Left lung (tissue), 10 donors: ENCODE measurements around the gene MLPH. TPM values are rescaled to one million over a fixed set of nuclear protein-coding genes. Genes with fewer than 3 reads are reported as not detected.

Experiments
- ATAC-seq: fragments of 200-7000 bp; cut with Tn5 transposase; one replicate; pipeline ENCODE4 v1.9.1; 2020; ENCODE audit warnings: moderate library complexity
- DNase-seq, 4 donors: peaks; one replicate each; pipeline ENCODE4 v3.0.0-alpha.2; 2013 to 2020
- H3K27ac ChIP-seq, 2 donors: fragments of 200-600 bp; sonication (generic) in 1 of 2; one replicate each; pipeline versions ENCODE4 v1.5.0 to v1.8.0; 2020 to 2021
- H3K27me3 ChIP-seq, 2 donors: fragments of 200-600 bp; sonication (generic) in 1 of 2; one replicate each; pipeline versions ENCODE4 v1.5.0 to v1.8.0; 2020 to 2021
- H3K36me3 ChIP-seq, 2 donors: fragments of 200-600 bp; sonication (generic) in 1 of 2; one replicate each; pipeline versions ENCODE4 v1.5.0 to v1.8.0; 2020 to 2021
- H3K4me1 ChIP-seq, 2 donors: fragments of 200-600 bp; one replicate each; pipeline ENCODE4 v1.8.0; 2021
- H3K4me3 ChIP-seq, 2 donors: fragments of 200-600 bp; sonication (generic) in 1 of 2; one replicate each; pipeline versions ENCODE4 v1.5.0 to v1.8.0; 2020 to 2021; ENCODE audit warnings: mild to moderate bottlenecking in 1 of 2
- H3K9me3 ChIP-seq, 2 donors: fragments of 200-600 bp; sonication (generic) in 1 of 2; one replicate each; pipeline versions ENCODE4 v1.5.0 to v1.8.0; 2020 to 2021
- intact Hi-C, 2 donors: fragments of 100-400 bp; cut with DNase I; formaldehyde crosslinking; loops; one replicate each; pipeline versions ENCODE4 v1.11.2 to v1.14.2; 2022
- polyA plus RNA-seq, 6 donors: library from polyadenylated mRNA; unstranded; fragments of 120-200 nt; gene quantifications; one replicate each; pipeline ENCODE4 v1.2.1, GENCODE V29; 2013; ENCODE audit not compliant: insufficient read length in 6 of 6
- total RNA-seq, 2 donors: library from RNA; stranded (reverse); fragmentation: NEBNext Ultra II Directional; extraction: Animal tissue kit (Norgen Biotek cat#: 25700); gene quantifications; one replicate each; pipeline ENCODE4 v1.2.1, GENCODE V29; 2021
- TF ChIP-seq, protein P1 (sequence below), 2 donors: fragments of 200-600 bp; sonication (generic) in 1 of 2; IDR thresholded peaks; one replicate each; pipeline versions ENCODE4 v1.5.0 to v1.8.0; 2021; ENCODE audit warnings: antibody characterized with exemption in 2 of 2
- donor health status: DM: no; HTN: yes; CAD: no.
- donor health status: DM: no; HTN: no; CAD: no.

The MLPH gene
- total and polyA plus RNA-seq, 8 donors: 1.9 to 296 (median 3.2) TPM

DNA sequence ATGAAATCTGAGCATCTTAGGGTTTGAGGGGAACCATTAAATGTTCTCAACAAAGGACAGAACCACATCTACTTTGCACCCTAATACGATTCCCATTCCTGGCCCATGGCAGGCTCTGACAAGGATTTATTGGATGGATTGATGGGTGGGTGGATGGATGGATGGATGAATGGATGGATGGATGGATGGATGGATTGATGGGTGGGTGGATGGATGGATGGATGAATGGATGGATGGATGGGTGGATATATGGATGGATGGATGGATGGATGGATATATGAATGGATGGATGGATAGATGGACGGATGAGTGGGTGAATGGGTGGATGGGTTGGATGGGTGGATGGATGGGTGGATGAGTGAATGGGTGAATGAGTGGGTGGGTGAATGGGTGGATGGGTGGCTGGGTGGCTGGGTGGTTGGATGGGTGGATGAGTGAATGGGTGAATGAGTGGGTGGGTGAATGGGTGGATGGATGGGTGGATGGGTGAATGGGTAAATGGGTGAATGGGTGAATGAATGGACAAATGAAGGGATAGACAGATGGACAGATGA lies 29.6 kb upstream of the MLPH start:
- Histone ChIP-seq H3K27ac (no peak overlapping the region), H3K36me3 (no peaks in the 10 kb centered on the region), H3K4me1 (no peaks in the 10 kb centered on the region), H3K4me3 (no peak overlapping the region), H3K27me3 (peaks cover 0 to 19% of the 10 kb centered on the region in 2 donors), H3K9me3 (no peaks in the 10 kb centered on the region)
- no peak for DNase-seq
- intact Hi-C loops: no loop called here
- ATAC-seq: no peak
- TF ChIP-seq, protein P1, sequence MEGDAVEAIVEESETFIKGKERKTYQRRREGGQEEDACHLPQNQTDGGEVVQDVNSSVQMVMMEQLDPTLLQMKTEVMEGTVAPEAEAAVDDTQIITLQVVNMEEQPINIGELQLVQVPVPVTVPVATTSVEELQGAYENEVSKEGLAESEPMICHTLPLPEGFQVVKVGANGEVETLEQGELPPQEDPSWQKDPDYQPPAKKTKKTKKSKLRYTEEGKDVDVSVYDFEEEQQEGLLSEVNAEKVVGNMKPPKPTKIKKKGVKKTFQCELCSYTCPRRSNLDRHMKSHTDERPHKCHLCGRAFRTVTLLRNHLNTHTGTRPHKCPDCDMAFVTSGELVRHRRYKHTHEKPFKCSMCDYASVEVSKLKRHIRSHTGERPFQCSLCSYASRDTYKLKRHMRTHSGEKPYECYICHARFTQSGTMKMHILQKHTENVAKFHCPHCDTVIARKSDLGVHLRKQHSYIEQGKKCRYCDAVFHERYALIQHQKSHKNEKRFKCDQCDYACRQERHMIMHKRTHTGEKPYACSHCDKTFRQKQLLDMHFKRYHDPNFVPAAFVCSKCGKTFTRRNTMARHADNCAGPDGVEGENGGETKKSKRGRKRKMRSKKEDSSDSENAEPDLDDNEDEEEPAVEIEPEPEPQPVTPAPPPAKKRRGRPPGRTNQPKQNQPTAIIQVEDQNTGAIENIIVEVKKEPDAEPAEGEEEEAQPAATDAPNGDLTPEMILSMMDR (IDR thresholded peaks at IDR 0.05): no peak

DNA sequence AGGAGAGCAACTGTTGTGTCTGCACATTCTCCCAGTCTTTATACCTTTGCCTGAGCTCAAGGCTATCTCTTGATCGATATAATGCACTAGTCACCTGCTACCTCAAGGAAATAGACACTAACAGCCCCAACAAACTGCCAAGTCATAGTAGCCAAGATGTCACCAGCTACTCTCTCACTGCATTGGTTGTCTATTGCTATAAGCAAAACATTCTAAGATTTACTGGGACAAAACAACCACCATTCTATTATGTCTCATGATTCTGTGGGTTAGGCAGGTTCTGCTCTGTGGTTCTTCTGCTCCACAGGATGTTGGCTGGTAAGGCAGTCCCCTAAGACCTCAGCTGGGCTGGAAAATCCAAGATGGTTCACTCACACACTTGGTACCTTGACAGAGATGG lies 28.5 kb upstream of the MLPH start:
- H3K4me3 ChIP-seq: no peak overlapping the region
- TF ChIP-seq, protein P1 (IDR thresholded peaks at IDR 0.05): no peak
- no peak overlapping the region for H3K27ac ChIP-seq
- intact Hi-C loops: no loop called here
- DNase-seq: no peak
- H3K36me3 ChIP-seq: no peaks in the 10 kb centered on the region
- ATAC-seq: no peak
- H3K4me1 ChIP-seq: no peaks in the 10 kb centered on the region
- peaks cover 0 to 9% of the 10 kb centered on the region in 2 donors for H3K27me3 ChIP-seq
- no peaks in the 10 kb centered on the region for H3K9me3 ChIP-seq

DNA sequence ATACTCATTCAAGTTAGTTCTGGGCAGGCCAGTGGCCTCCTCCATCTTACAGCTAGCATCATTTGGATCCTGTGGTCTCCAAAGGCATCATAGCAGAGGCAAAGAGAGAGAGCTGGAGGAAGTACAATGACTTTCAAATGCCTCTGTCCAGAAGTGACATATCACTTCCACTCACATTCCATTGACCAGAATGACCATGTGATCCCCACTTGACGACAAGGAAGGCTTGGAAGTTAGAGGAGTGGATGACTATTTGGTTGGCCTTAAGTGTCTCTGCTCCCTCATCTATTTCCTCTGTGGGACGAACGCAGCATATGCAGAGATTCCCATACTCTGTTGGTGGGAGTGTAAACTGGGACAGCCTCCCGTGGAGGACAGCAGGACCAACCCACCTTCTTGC lies 27.8 kb upstream of the MLPH start:
- DNase-seq (no peak), ATAC-seq (peak; percentile 13)
- Histone ChIP-seq H3K27ac (no peak overlapping the region), H3K4me3 (no peak overlapping the region), H3K4me1 (no peaks in the 10 kb centered on the region), H3K27me3 (peaks cover 0 to 5% of the 10 kb centered on the region in 2 donors), H3K9me3 (no peaks in the 10 kb centered on the region), H3K36me3 (no peaks in the 10 kb centered on the region)
- intact Hi-C loops: no loop called here
- TF ChIP-seq, protein P1 (IDR thresholded peaks at IDR 0.05): no peak

DNA sequence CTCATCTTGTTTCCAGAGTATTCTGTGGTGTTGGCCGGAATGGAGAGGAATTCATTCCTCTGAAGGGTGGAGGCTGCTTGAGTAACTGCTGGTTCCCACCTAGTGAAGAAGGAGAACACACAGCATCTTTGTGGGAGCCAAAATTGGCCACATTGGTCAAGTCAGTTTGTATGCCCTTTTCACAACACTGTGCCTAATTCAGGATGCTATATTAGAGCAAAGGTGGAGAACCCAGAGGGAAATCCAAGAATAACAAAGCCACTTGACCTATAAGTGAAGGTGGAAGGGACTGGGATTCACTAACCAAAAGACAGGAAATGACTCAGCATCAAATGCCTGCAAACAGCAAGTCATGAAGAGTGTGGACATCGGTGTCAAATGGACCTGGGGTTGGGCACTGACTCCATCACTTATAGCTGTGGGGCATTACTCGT lies 27.3 kb upstream of the MLPH start:
- TF ChIP-seq, protein P1 (IDR thresholded peaks at IDR 0.05): no peak
- no peaks in the 10 kb centered on the region for H3K4me1 ChIP-seq
- H3K27me3 ChIP-seq: peaks cover 0 to 5% of the 10 kb centered on the region in 2 donors
- H3K27ac ChIP-seq: no peak overlapping the region
- H3K4me3 ChIP-seq: no peak overlapping the region
- H3K36me3 ChIP-seq: no peaks in the 10 kb centered on the region
- ATAC-seq: peak; percentile 32
- intact Hi-C loops: no loop called here
- no peaks in the 10 kb centered on the region for H3K9me3 ChIP-seq
- no peak for DNase-seq

DNA sequence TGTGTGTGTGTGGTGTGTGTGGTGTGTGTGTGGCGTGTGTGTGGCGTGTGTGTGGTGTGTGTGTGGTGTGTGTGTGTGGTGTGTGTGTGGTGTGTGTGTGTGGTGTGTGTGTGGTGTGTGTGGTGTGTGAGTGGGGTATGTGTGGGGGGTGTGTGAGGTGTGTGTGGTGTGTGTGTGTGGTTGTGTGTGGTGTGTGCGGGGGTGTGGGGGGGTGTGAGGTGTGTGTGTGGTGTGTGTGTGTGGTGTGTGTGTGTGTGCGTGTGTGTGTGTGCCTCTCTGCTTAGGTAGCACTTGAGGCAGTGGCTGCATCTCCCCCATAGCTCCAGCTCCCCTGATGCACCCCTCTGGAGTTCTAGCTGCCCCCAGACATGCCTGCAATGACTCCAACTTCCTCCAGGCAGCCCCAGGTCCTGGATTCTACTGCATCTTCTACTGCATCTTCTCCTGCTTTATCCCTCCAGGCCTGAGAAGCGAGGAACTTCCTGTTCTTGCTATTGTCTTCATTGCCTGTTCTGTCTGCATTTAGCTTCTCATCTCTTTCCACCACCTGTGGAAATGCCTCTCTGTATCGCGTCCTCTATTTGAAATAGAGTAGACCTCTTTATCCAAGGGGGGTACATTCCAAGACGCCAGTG lies 22.2 kb upstream of the MLPH start:
- no peaks in the 10 kb centered on the region for H3K27me3 ChIP-seq
- no peak for ATAC-seq
- H3K4me3 ChIP-seq: no peak overlapping the region
- H3K36me3 ChIP-seq: no peaks in the 10 kb centered on the region
- no peak for DNase-seq
- no peak overlapping the region for H3K27ac ChIP-seq
- TF ChIP-seq, protein P1 (IDR thresholded peaks at IDR 0.05): no peak
- H3K4me1 ChIP-seq: no peaks in the 10 kb centered on the region
- H3K9me3 ChIP-seq: no peaks in the 10 kb centered on the region
- intact Hi-C loops: no loop called here
